HG02870 (cell line): ENCODE results near the gene ZNF362.
"Not testable (repeated sequence)": the region's sequence is repeated elsewhere in the genome, so short reads cannot be mapped to it uniquely, and the experiment has no call there.

Source experiments
- ATAC-seq: cut with Tn5 transposase; IDR thresholded peaks from one replicate; pipeline ENCODE4 v1.9.1; 2021; ENCODE audit warnings: mild to moderate bottlenecking, moderate library complexity; ENCODE audit not compliant: unreplicated experiment

Gene ZNF362

GRCh38 chr1:33302325-33302724, 46.0 kb downstream of the ZNF362 start:
- no peak for ATAC-seq

DNA sequence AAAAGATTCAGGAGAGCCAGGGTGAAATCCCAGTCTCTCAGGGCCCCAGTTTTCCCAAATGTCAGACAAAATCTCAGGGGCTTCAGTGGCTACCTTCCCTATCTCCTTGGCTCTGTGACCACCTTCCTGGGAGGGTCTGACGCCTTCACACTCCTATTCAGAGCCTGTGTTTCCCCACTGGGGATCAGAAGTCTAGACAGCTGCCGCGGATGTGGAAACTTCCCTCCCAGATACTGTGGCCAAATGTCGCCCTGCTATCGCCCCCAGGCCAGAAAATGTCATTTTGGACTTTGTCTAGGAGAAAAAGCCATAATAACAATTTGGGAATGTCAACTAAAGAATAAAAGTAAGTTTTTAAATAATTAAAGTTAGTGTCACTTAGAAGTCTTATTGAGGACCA, 48.7 kb downstream of the ZNF362 start:
- no peak for ATAC-seq

DNA sequence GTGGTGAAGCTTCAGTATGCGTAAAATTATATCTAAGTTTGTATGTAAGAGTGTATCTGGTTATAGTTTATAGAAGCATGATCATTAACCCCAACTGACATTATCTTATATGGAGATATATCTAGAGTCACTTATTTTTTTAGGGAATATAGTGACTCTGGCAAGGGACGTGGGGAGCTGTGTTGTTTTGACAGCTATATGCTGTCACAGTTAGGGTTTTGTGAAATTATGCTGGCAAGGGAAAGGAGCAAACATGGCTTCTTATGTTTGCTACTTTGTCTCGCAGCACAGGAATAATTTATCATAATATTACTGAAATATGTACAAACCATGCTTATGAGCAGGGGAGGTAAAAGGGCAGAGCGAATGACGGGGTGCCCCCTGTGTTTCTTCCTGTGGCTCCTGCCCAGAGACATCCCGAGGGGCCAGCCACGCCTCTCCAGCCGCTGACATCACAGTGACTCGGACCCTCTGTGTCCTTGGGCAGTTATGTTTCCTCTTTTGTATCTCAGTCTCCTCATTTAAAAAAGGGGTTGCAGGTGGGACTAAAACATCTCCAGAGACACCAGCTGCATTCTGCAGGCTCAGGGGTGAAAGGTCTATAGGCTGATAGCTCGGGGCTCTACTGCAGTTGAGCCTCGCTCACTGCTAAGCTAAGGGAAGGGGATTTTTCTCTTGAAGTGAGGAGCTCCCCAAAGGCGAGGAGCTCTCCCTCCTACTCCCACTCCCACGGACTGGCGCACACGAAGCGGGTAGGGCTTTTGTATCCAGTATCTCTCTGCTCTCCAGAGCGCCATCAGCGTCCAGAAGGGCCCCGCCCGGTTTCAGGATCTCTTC, 49.7 kb downstream of the ZNF362 start:
- ATAC-seq = no peak

GRCh38 chr1:33306653-33307493, 50.6 kb downstream of the ZNF362 start:
- ATAC-seq = no peak

GRCh38 chr1:33307494-33307864, 51.2 kb downstream of the ZNF362 start:
- ATAC-seq = no peak

GRCh38 chr1:33309351-33309750, 53.1 kb downstream of the ZNF362 start:
- ATAC-seq = not testable (repeated sequence)

DNA sequence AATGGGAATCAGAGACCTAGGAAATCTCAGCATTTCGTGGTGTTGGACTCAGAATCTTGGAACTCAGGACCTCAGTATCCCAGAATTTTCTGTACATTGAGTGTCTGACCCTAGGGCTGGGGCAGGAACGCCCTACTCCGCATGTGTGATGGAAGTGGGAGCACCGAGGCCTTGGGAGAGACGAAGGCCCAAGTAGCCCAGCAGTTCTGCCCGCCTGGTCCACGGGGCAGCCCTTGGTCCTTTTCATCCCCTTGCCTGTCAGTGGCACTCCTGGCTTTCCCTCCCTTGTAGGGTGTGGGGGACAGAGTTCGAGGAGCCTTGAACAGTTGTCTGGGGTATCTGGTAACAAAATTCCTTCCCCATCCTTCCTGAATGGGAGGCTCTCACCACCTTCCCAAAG, 54.4 kb downstream of the ZNF362 start:
- ATAC-seq = no peak

GRCh38 chr1:33311706-33312412, 55.6 kb downstream of the ZNF362 start:
- no peak for ATAC-seq

GRCh38 chr1:33312413-33312749, 56.1 kb downstream of the ZNF362 start:
- ATAC-seq = no peak

- ATAC-seq = no peak
Observed at GRCh38 chr1:33314416-33314815, 58.1 kb downstream of the ZNF362 start.

DNA sequence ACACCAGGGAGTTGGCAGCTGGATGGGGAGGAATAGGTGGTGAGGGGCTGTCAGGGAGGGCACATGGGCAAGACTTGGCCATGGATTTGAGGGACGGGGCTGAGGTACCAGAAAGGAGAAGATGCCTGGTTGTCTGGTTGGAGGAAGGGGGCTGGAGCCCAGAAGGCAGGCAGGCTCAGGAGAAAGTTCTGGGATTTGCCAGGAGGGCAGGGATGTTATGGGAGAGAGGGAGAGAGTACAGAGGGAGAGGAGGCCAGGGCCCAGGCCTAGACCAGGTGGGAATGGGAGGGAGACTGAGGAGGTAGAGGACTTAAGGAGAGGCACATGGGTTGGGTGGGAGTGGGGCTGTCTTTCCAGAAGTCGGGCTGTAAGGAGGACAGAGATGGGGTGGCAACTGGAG, 60.3 kb downstream of the ZNF362 start:
- no peak for ATAC-seq

- ATAC-seq = no peak
Observed at GRCh38 chr1:33317354-33317753, 61.1 kb downstream of the ZNF362 start.

GRCh38 chr1:33317946-33318345, 61.7 kb downstream of the ZNF362 start:
- ATAC-seq = no peak

- ATAC-seq = no peak
Observed at GRCh38 chr1:33319186-33319948, 63.1 kb downstream of the ZNF362 start.

GRCh38 chr1:33319949-33320618, 63.8 kb downstream of the ZNF362 start:
- ATAC-seq = no peak

DNA sequence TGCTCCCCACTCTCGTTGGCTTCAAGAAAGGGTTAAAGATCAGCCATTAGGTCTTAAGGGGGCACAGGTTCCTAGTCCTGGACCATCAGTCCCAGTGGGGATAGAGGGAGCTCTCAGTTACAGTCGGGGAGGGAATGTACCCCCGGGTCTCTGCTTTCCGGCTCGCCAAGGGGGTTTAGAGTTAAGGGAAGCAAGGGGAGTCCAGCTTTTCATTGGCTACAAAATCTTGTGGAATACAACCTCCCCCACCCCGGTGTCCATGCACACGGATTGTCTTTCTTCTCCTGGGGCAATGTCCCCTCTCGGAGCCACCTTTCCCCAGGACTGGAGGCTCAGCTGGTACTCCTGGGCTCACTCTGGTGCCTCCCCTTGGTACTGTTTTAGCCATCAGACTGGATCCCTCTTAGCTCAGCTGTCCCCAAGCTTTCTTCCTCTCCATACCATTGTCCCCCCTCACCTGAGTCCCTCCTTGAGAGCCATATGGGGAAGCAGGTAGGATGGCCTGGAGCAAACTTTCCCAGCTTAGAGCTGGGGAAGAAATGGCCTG, 64.4 kb downstream of the ZNF362 start, which contains the start of gene A3GALT2:
TSS of gene A3GALT2 (minus strand) at position 480 of the 547 bp plus-strand sequence. CDS start at position 480, 0 bp downstream.
- no peak for ATAC-seq

- ATAC-seq = no peak
Observed at GRCh38 chr1:33321178-33321577, 64.9 kb downstream of the ZNF362 start.

- no peak for ATAC-seq
Observed at GRCh38 chr1:33322109-33322508, 65.8 kb downstream of the ZNF362 start.

DNA sequence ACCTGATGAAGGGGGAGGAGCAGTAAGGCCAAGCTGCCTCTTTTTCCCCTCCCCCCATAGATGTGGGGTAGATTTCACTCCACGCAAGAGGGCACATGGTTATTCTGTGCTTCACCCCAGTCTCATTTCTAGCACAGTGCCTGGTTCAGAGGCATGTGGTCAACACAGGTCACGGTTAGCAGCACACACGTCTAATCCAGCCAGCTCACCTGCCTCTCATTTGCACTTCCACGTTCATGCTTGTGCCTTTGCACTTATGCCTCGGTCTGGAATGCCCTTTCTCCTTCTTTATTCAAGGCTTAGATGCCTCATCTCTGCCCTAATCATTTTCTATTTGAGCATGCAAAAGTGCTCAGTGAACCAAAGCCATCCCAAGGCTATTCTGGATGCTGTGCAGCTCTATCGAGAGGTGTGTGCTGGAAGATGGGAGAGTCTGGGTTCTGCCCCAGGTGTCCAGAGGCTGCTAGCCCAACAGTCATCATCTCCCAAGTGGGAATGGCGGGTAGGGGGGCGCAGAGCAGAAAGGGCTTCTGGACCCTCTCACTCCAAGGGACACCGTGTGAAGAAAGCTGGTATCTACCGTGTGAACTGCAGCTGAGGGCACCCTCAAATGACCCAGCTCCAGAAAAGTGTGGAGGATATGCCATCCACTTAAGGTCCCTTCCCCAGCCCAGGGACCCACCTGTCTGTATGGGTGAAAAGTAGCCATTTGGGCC, 66.7 kb downstream of the ZNF362 start:
- ATAC-seq = no peak
